SK-N-SH (cell line): Measurements from ENCODE around the gene UBAP1L. TPM values are rescaled to one million over a fixed set of nuclear protein-coding genes. Genes with fewer than 3 reads are reported as not detected.

Experiments
- CTCF ChIA-PET: fragments of 300-600, 350-600 bp; formaldehyde crosslinking; extraction: SDS; loops from one replicate; lab custom pipeline; 2021; lab: Yijun Ruan, JAX
- POLR2A ChIA-PET: fragments of 350-600 bp; sonication (Branson Sonifier 250); formaldehyde crosslinking; extraction: SDS; loops from one replicate; lab custom pipeline; 2020; ENCODE audit warnings: antibody characterized with exemption, inconsistent platforms; lab: Yijun Ruan, JAX
- DNase-seq: peaks from one replicate; pipeline ENCODE4 v3.0.0; 2012
- H2AFZ ChIP-seq: fragments of 200-600 bp; sonication (generic); 2 replicates; pipeline ENCODE4 v1.8.1; 2016; ENCODE audit warnings: antibody characterized with exemption, mild to moderate bottlenecking, low read depth
- H3F3A ChIP-seq: fragments of 200-600 bp; sonication (generic); replicated peaks from 2 replicates; pipeline ENCODE3; 2016; ENCODE audit warnings: antibody characterized with exemption, mild to moderate bottlenecking; ENCODE audit not compliant: insufficient read depth
- H3K27ac ChIP-seq, 2 experiments: fragments of 200-500 bp in 1 of 2; fragments of 200-600 bp in 1 of 2; sonication (Bioruptor generic) in 1 of 2; sonication (generic), shearing (Covaris generic) in 1 of 2; 2 replicates each; pipeline versions ENCODE4 v1.5.1 to v1.6.1; 2014 to 2016; ENCODE audit warnings: low read depth in 2 of 2, inconsistent platforms in 1 of 2, low read length in 1 of 2, mild to moderate bottlenecking in 1 of 2, mixed read lengths in 1 of 2
- H3K27me3 ChIP-seq: fragments of 200-600 bp; sonication (generic), shearing (Covaris generic); 2 replicates; pipeline ENCODE4 v1.6.1; 2016; ENCODE audit warnings: mixed run types; ENCODE audit not compliant: insufficient read depth
- H3K36me3 ChIP-seq, 2 experiments: fragments of 200-500 bp in 1 of 2; fragments of 200-600 bp in 1 of 2; sonication (Bioruptor generic) in 1 of 2; sonication (generic) in 1 of 2; replicated peaks in 1 of 2; 2 replicates each; pipeline versions ENCODE3 to v1.5.1; 2014 to 2016; ENCODE audit warnings: low read length in 1 of 2, mild to moderate bottlenecking in 1 of 2; ENCODE audit not compliant: insufficient read depth in 2 of 2, control insufficient read depth in 1 of 2
- H3K4me1 ChIP-seq, 2 experiments: fragments of 200-500 bp in 1 of 2; fragments of 200-600 bp in 1 of 2; sonication (Bioruptor generic) in 1 of 2; sonication (generic), shearing (Covaris generic) in 1 of 2; 2 replicates each; pipeline versions ENCODE4 v1.5.1 to v1.6.1; 2014 to 2016; ENCODE audit warnings: low read depth in 1 of 2, low read length in 1 of 2, mixed run types in 1 of 2; ENCODE audit not compliant: insufficient read depth in 2 of 2, control insufficient read depth in 1 of 2
- H3K4me2 ChIP-seq: fragments of 200-600 bp; sonication (generic), shearing (Covaris generic); 2 replicates; pipeline ENCODE4 v1.6.1; 2017; ENCODE audit warnings: mixed run types
- H3K4me3 ChIP-seq, 2 experiments: fragments of 200-500 bp in 1 of 2; fragments of 200-600 bp in 1 of 2; sonication (Bioruptor generic) in 1 of 2; sonication (generic), shearing (Covaris generic) in 1 of 2; 2 replicates each; pipeline versions ENCODE4 v1.5.1 to v1.8.1; 2014 to 2016; ENCODE audit warnings: low read depth in 2 of 2, inconsistent platforms in 1 of 2, low read length in 1 of 2, mild to moderate bottlenecking in 1 of 2, mixed read lengths in 1 of 2, moderate library complexity in 1 of 2
- H3K79me2 ChIP-seq: fragments of 200-600 bp; sonication (generic); 2 replicates; pipeline ENCODE4 v1.8.1; 2017; ENCODE audit warnings: mild to moderate bottlenecking; ENCODE audit not compliant: insufficient read depth
- H3K9ac ChIP-seq: fragments of 200-600 bp; sonication (generic); 2 replicates; pipeline ENCODE4 v1.6.1; 2017; ENCODE audit warnings: mixed run types
- H3K9me2 ChIP-seq: fragments of 200-600 bp; sonication (generic); 2 replicates; pipeline ENCODE4 v1.6.1; 2017; ENCODE audit warnings: mixed run types
- H3K9me3 ChIP-seq: fragments of 200-600 bp; sonication (generic); 2 replicates; pipeline ENCODE4 v1.6.1; 2017; ENCODE audit warnings: mixed run types, mild to moderate bottlenecking, moderate library complexity
- H4K20me1 ChIP-seq: fragments of 200-600 bp; sonication (generic); 2 replicates; pipeline ENCODE4 v1.6.1; 2017; ENCODE audit warnings: mild to moderate bottlenecking, mixed run types; ENCODE audit not compliant: insufficient read depth
- ELF1 ChIP-seq: IDR thresholded peaks from 2 replicates; pipeline ENCODE4 v1.4.0; 2012
- EP300 ChIP-seq, 2 experiments: IDR thresholded peaks; 2 replicates each; pipeline versions ENCODE4 v1.4.0 to v1.6.1; 2012; ENCODE audit warnings: borderline replicate concordance in 1 of 2, low read depth in 1 of 2, low read length in 1 of 2
- EZH2phosphoT487 ChIP-seq: fragments of 200-600 bp; sonication (generic); IDR thresholded peaks from 2 replicates; pipeline ENCODE4 v1.6.1; 2017; ENCODE audit warnings: low read depth, mixed run types, mild to moderate bottlenecking, antibody characterized with exemption, moderate library complexity, borderline replicate concordance
- FOXM1 ChIP-seq: IDR thresholded peaks from 2 replicates; pipeline ENCODE4 v1.4.0; 2012; ENCODE audit warnings: low read depth, mild to moderate bottlenecking
- MXI1 ChIP-seq: IDR thresholded peaks from 2 replicates; pipeline ENCODE4 v1.6.1; 2012; ENCODE audit warnings: mild to moderate bottlenecking, low read depth, low read length, improper control_type of control experiment
- NFIC ChIP-seq: IDR thresholded peaks from 2 replicates; pipeline ENCODE4 v1.4.0; 2012; ENCODE audit warnings: borderline replicate concordance
- POLR2AphosphoS5 ChIP-seq: IDR thresholded peaks from 2 replicates; pipeline ENCODE4 v1.6.1; 2012; ENCODE audit warnings: low read depth, low read length
- RAD21 ChIP-seq: IDR thresholded peaks from 2 replicates; pipeline ENCODE4 v1.6.1; 2012; ENCODE audit warnings: mild to moderate bottlenecking, low read length
- RCOR1 ChIP-seq: fragments of 150-350 bp; IDR thresholded peaks from 2 replicates; pipeline ENCODE4 v1.6.1; 2017; ENCODE audit warnings: antibody characterized with exemption, low read length
- REST ChIP-seq: IDR thresholded peaks from 2 replicates; pipeline ENCODE4 v1.6.1; 2012; ENCODE audit warnings: mild to moderate bottlenecking, low read depth, low read length, moderate library complexity
- WGBS: methylation state at CpG from one replicate; pipeline ENCODE4 v1.1.6; 2017; ENCODE audit warnings: low lambda C conversion rate; 5-methylcytosine and 5-hydroxymethylcytosine counted together
- polyA plus RNA-seq, 3 experiments: library from polyadenylated mRNA; depleted of rRNA; stranded (reverse); fragments of >200 nt; gene quantifications; 2 replicates each; pipeline ENCODE4 v1.2.3, GENCODE V29; 2012
- TF ChIP-seq, protein P1 (sequence below): IDR thresholded peaks from 2 replicates; pipeline ENCODE4 v1.4.0; 2012; ENCODE audit warnings: low read depth, borderline replicate concordance

The UBAP1L gene
- polyA plus RNA-seq, 1 of the 3 experiments (the other 2 are of a cell fraction): 1.8 TPM

GRCh38 chr15:65096481-65097385, 18.3 kb downstream of the UBAP1L start:
- Histone ChIP-seq H3K4me1 (no peaks in the 10 kb centered on the region; a peak in 1 of 4 replicates), H3K4me2 (no peak overlapping the region), H3K9me3 (no peaks in the 10 kb centered on the region), H3K9me2 (no peaks in the 10 kb centered on the region), H2AFZ (no peak overlapping the region), H3K27me3 (no peaks in the 10 kb centered on the region), H3F3A (no peaks in the 10 kb centered on the region), H4K20me1 (no peaks in the 10 kb centered on the region), H3K79me2 (no peaks in the 10 kb centered on the region)
- POLR2A ChIA-PET: no interaction called here
- no peak for DNase-seq
- CTCF ChIA-PET: interaction anchor here (1.2 to 2.1 kb wide), 3 partner anchors 10 to 63 kb away, joined by 4 to 6 read pairs (median 4); no protein-coding TSS in a partner anchor
- WGBS: 93% methylated on average over 3 of the region's 6 CpGs
- TF ChIP-seq ELF1 (no peak), FOXM1 (no peak), NFIC (no peak), RAD21 (no peak), RCOR1 (no peak), POLR2AphosphoS5 (no peak), REST (no peak), MXI1 (no peak), EP300 (IDR thresholded peaks at IDR 0.05; ENCODE audit: borderline replicate concordance in 1 of 2, low read depth in 1 of 2, low read length in 1 of 2) (no peak), EZH2phosphoT487 (no peak)
- TF ChIP-seq, protein P1, sequence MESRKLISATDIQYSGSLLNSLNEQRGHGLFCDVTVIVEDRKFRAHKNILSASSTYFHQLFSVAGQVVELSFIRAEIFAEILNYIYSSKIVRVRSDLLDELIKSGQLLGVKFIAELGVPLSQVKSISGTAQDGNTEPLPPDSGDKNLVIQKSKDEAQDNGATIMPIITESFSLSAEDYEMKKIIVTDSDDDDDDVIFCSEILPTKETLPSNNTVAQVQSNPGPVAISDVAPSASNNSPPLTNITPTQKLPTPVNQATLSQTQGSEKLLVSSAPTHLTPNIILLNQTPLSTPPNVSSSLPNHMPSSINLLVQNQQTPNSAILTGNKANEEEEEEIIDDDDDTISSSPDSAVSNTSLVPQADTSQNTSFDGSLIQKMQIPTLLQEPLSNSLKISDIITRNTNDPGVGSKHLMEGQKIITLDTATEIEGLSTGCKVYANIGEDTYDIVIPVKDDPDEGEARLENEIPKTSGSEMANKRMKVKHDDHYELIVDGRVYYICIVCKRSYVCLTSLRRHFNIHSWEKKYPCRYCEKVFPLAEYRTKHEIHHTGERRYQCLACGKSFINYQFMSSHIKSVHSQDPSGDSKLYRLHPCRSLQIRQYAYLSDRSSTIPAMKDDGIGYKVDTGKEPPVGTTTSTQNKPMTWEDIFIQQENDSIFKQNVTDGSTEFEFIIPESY: no peak
- TF ChIP-seq, all 33 proteins: peak for 0
- no peak overlapping the region for H3K9ac ChIP-seq
- H3K27ac ChIP-seq: no peak overlapping the region
- no peak overlapping the region for H3K4me3 ChIP-seq
- peaks cover 10 to 61% of the 10 kb centered on the region in 2 experiments for H3K36me3 ChIP-seq
